ENCODE results near the gene DPYD.

DPYD gene

DNA sequence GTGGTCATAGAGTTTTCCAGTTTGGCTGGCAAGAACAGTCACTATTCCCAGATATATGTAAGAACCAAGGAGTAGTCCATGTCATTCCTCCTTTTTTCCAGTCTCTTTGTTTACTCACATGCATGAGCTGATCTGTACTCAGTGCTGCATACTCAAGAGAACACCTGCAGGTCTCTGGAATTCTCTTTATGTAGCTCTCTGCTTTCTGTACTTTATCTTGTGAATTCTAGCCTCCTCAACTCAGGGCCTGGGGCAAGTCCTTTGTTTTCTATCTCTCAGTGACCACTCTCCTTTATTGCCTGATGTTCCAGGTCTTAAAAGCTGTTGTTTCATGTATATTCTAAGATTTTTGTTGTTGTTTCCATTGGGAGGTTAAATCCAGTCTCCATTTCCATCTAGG lies 478.9 kb downstream of the DPYD start:
- Histone ChIP-seq H3K9me3 (ENCODE audit: severe bottlenecking) (no peaks in the 10 kb centered on the region), H3K36me3 (no peaks in the 10 kb centered on the region), H3K4me3 (ENCODE audit: low read depth, low read length) (no peak overlapping the region), H3K27me3 (ENCODE audit: insufficient read depth, low read depth, severe bottlenecking) (no peaks in the 10 kb centered on the region), H3K27ac (no peak overlapping the region)
- DNase-seq = no peak
- TF ChIP-seq, protein P1, sequence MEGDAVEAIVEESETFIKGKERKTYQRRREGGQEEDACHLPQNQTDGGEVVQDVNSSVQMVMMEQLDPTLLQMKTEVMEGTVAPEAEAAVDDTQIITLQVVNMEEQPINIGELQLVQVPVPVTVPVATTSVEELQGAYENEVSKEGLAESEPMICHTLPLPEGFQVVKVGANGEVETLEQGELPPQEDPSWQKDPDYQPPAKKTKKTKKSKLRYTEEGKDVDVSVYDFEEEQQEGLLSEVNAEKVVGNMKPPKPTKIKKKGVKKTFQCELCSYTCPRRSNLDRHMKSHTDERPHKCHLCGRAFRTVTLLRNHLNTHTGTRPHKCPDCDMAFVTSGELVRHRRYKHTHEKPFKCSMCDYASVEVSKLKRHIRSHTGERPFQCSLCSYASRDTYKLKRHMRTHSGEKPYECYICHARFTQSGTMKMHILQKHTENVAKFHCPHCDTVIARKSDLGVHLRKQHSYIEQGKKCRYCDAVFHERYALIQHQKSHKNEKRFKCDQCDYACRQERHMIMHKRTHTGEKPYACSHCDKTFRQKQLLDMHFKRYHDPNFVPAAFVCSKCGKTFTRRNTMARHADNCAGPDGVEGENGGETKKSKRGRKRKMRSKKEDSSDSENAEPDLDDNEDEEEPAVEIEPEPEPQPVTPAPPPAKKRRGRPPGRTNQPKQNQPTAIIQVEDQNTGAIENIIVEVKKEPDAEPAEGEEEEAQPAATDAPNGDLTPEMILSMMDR (IDR thresholded peaks at IDR 0.05; ENCODE audit: low read depth, low read length) = no peak

DNA sequence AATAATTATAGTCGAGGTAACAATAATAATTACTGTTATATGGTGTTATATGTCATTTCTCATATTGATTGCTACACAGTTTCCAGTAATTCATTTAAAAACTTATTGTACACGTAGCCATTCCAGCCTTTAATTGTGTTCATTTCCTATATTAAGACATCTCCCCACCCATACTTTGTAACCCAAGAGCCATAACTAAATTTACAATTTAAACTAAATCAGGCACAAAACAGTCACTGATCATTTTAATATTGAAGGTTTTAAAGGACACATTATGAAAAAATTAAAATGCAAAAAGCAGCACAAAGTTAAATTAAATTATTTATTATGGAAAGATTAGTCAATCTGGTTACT lies 487.0 kb downstream of the DPYD start:
- DNase-seq = no peak
- Histone ChIP-seq H3K4me3 (ENCODE audit: low read depth, low read length) (no peak overlapping the region), H3K36me3 (no peaks in the 10 kb centered on the region), H3K9me3 (ENCODE audit: severe bottlenecking) (no peaks in the 10 kb centered on the region), H3K27ac (no peak overlapping the region), H3K27me3 (ENCODE audit: insufficient read depth, low read depth, severe bottlenecking) (no peaks in the 10 kb centered on the region)
- TF ChIP-seq, protein P1 (IDR thresholded peaks at IDR 0.05; ENCODE audit: low read depth, low read length) = no peak

DNA sequence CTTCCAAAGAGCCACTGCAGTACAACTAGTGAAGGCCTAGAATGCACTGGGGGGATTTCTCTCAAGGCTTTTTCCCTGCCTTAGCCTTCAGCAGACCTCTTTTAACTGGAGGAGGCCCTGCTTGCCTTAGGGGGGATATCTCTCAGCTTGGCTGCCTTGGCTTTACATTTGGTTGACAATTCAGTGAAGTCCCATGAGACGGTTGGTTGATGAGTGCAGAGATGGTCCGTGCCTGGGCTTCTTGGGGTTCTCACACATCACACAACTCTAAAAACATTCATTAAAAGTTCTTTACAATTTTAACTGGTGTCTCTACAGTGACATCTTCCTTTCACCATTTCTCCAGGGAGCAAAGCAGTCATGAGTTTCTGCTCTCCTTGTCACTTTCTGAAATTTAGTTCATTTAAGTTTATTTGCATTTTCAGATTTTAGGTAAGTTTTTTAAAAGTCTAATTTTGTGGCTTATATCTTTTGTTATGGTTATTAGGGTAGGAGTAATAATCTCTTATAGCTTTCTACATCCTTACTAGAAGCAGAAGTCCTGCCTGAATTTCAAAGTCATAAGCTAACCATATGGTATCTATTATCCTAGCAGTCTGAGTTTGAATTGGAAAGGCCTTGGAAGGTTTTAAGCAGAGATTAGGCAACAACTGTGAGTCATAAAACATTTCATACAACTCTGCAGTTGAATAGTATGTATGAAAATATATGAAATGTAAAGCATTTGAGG lies 487.6 kb downstream of the DPYD start:
- H3K9me3 ChIP-seq (ENCODE audit: severe bottlenecking) = no peaks in the 10 kb centered on the region
- H3K36me3 ChIP-seq = no peaks in the 10 kb centered on the region
- no peak overlapping the region for H3K4me3 ChIP-seq (ENCODE audit: low read depth, low read length)
- TF ChIP-seq, protein P1 (IDR thresholded peaks at IDR 0.05; ENCODE audit: low read depth, low read length) = no peak
- no peak for DNase-seq
- no peak overlapping the region for H3K27ac ChIP-seq
- H3K27me3 ChIP-seq (ENCODE audit: insufficient read depth, low read depth, severe bottlenecking) = no peaks in the 10 kb centered on the region

DNA sequence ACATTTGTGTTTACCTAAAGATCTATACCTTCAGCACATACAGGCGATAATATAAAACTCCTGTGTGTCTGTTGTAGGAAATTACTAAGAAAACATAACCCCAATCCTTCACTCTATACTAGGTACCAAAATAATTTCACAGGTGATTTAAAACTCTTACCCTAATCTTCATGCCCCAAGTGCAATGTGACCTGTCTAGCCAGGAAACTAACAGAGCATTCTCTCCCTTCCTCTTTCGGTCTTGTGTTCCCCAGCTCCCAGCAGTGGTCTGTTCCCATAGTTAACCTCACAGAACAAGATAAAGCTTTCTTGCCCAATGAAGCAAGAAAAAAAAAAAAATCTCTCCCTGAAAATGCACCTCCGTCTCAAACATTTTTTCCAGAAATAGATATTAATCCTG lies 493.5 kb downstream of the DPYD start:
- H3K4me3 ChIP-seq (ENCODE audit: low read depth, low read length) = no peak overlapping the region
- no peaks in the 10 kb centered on the region for H3K27me3 ChIP-seq (ENCODE audit: insufficient read depth, low read depth, severe bottlenecking)
- H3K36me3 ChIP-seq = no peaks in the 10 kb centered on the region
- H3K9me3 ChIP-seq (ENCODE audit: severe bottlenecking) = no peaks in the 10 kb centered on the region
- H3K27ac ChIP-seq = no peak overlapping the region
- TF ChIP-seq, protein P1 (IDR thresholded peaks at IDR 0.05; ENCODE audit: low read depth, low read length) = no peak
- no peak for DNase-seq

DNA sequence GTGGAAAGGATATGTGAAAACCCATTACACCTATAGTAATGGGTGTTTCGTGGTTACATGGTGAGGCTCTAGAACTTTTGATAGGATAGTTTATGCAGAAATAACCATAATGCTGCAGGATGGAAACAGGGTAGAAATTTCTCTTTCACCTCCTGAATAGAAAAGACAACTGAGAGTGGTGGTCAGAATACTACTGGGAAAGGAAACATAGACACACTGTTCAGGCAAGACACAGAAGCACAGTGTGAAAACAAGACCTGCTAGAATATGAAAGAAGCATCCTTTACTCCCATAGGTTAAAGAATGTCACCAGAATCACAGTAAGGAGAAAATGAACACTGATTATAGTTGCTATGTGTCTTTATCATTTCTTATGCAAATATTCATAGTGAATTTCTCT lies 496.6 kb downstream of the DPYD start:
- H3K27ac ChIP-seq = no peak overlapping the region
- DNase-seq = no peak
- no peaks in the 10 kb centered on the region for H3K9me3 ChIP-seq (ENCODE audit: severe bottlenecking)
- TF ChIP-seq, protein P1 (IDR thresholded peaks at IDR 0.05; ENCODE audit: low read depth, low read length) = no peak
- no peak overlapping the region for H3K4me3 ChIP-seq (ENCODE audit: low read depth, low read length)
- H3K36me3 ChIP-seq = no peaks in the 10 kb centered on the region
- H3K27me3 ChIP-seq (ENCODE audit: insufficient read depth, low read depth, severe bottlenecking) = no peaks in the 10 kb centered on the region

DNA sequence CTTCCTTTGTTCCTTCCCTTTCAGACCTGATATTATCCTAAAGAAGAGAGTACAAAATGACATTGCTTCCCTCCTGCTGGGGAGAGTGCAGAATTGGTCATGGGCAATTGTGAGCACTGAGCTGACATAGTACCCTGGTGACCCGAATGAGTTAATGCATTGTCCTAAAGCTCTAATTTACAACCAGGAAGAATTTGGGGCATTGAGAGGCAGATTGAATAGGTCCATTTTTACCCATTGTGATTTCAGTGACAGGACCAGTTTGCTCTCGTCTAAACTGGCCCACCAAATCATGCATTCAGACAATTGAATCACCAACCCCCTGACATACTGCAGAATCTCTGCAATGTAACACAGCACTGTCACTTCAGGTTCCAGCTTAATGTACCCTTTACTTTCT lies 497.4 kb downstream of the DPYD start:
- no peaks in the 10 kb centered on the region for H3K9me3 ChIP-seq (ENCODE audit: severe bottlenecking)

More for the DNA sequence above, 497.4 kb downstream of the DPYD start:
- no peak for DNase-seq
- TF ChIP-seq, protein P1 (IDR thresholded peaks at IDR 0.05; ENCODE audit: low read depth, low read length) = no peak
- Histone ChIP-seq H3K27ac (no peak overlapping the region), H3K4me3 (ENCODE audit: low read depth, low read length) (no peak overlapping the region), H3K27me3 (ENCODE audit: insufficient read depth, low read depth, severe bottlenecking) (no peaks in the 10 kb centered on the region), H3K36me3 (no peaks in the 10 kb centered on the region)
